K562 (cell line): ENCODE measurements around the gene CXCR5. TPM values are rescaled to one million over a fixed set of nuclear protein-coding genes. Genes with fewer than 3 reads are reported as not detected.

ENCODE experiments used
- ATAC-seq: fragments of 200-7000 bp; cut with Tn5 transposase; 3 replicates; pipeline ENCODE4 v1.9.1; 2020; ENCODE audit warnings: moderate library complexity
- BruUV-seq: library from RNA; stranded (reverse); fragments of 400-500 nt; replicated peaks from 2 replicates; lab custom pipeline; 2021; lab: Mats Ljungman, UMichigan
- CTCF ChIA-PET: fragments of 300-600 bp; formaldehyde crosslinking; extraction: SDS; loops from one replicate; lab custom pipeline; 2021; ENCODE audit warnings: low intra/inter-chr PET ratio; lab: Yijun Ruan, JAX
- POLR2A ChIA-PET: fragments of 300-600, 350-650 bp; sonication (Branson Sonifier 250); formaldehyde crosslinking; extraction: SDS; loops from one replicate; lab custom pipeline; 2021; ENCODE audit warnings: antibody characterized with exemption, inconsistent platforms; lab: Yijun Ruan, JAX
- DNase-seq, 4 experiments: peaks; one replicate each; pipeline versions ENCODE4 v3.0.0 to v3.0.0-alpha.2; 2011 to 2018; ENCODE audit warnings: low spot score in 3 of 4, mixed read lengths in 3 of 4; ENCODE audit errors: extremely low read depth in 1 of 4
- FAIRE-seq: peaks from 2 replicates; lab custom pipeline; 2011; peaks lifted over from hg19 to GRCh38; lab: Jason Lieb, UNC
- H2AFZ ChIP-seq: 2 replicates; pipeline ENCODE4 v1.6.0; 2011; ENCODE audit warnings: low read depth, low read length, control low read depth, inconsistent platforms
- H3K27ac ChIP-seq: fragments of 200-600 bp; 3 replicates; pipeline ENCODE4 v1.8.0; 2011; ENCODE audit warnings: low read depth, mild to moderate bottlenecking, control low read depth, inconsistent platforms, low read length, moderate library complexity, mixed read lengths; ENCODE audit errors: extremely low read depth
- H3K27me3 ChIP-seq, 2 experiments: fragments of 300-600 bp in 1 of 2; 2 replicates in 1 of 2; 3 replicates in 1 of 2; pipeline versions ENCODE4 v1.6.0 to v1.8.0; 2011; ENCODE audit warnings: inconsistent platforms in 2 of 2, low read length in 2 of 2, mild to moderate bottlenecking in 1 of 2, mixed read lengths in 1 of 2, moderate library complexity in 1 of 2; ENCODE audit not compliant: control insufficient read depth in 2 of 2, insufficient read depth in 2 of 2
- H3K36me3 ChIP-seq: fragments of 300-600 bp; 3 replicates; pipeline ENCODE4 v1.8.0; 2011; ENCODE audit warnings: mild to moderate bottlenecking, low read length, inconsistent platforms; ENCODE audit not compliant: control insufficient read depth, insufficient read depth
- H3K4me1 ChIP-seq, 2 experiments: fragments of 200-600 bp in 1 of 2; replicated peaks in 1 of 2; 2 replicates in 1 of 2; 3 replicates in 1 of 2; pipeline versions ENCODE4 v1.5.1 to v1.8.0; 2011; ENCODE audit warnings: inconsistent platforms in 2 of 2, low read length in 2 of 2, mild to moderate bottlenecking in 1 of 2, mixed read lengths in 1 of 2, moderate library complexity in 1 of 2; ENCODE audit not compliant: control insufficient read depth in 2 of 2, insufficient read depth in 2 of 2
- H3K4me2 ChIP-seq: 2 replicates; pipeline ENCODE4 v1.6.1; 2011; ENCODE audit warnings: low read length, control low read depth, inconsistent platforms, mixed read lengths; ENCODE audit not compliant: insufficient read depth
- H3K4me3 ChIP-seq: fragments of 200-600 bp; sonication (generic), shearing (Covaris generic); 2 replicates; pipeline ENCODE4 v1.5.1; 2016; ENCODE audit warnings: control low read depth, inconsistent platforms
- H3K79me2 ChIP-seq: fragments of 200-600 bp; 3 replicates; pipeline ENCODE4 v1.8.0; 2011; ENCODE audit warnings: low read length, inconsistent platforms; ENCODE audit not compliant: control insufficient read depth, insufficient read depth
- H3K9ac ChIP-seq, 2 experiments: 2 replicates each; pipeline versions ENCODE4 v1.6.0 to v1.6.1; 2011; ENCODE audit warnings: low read depth in 2 of 2, low read length in 2 of 2, control low read depth in 1 of 2, inconsistent platforms in 1 of 2, mild to moderate bottlenecking in 1 of 2, mixed read lengths in 1 of 2; ENCODE audit not compliant: insufficient read depth in 1 of 2
- H3K9me1 ChIP-seq: one replicate; pipeline ENCODE4 v1.6.0; 2011; ENCODE audit warnings: inconsistent platforms, mild to moderate bottlenecking, low read length, moderate library complexity; ENCODE audit not compliant: control insufficient read depth, insufficient read depth
- H3K9me3 ChIP-seq: replicated peaks from 2 replicates; pipeline ENCODE4 v1.5.1; 2011; ENCODE audit warnings: low read depth, low read length, inconsistent platforms; ENCODE audit not compliant: control insufficient read depth, insufficient read depth
- H4K20me1 ChIP-seq: replicated peaks from 2 replicates; pipeline ENCODE4 v1.6.1; 2011; ENCODE audit warnings: low read length, inconsistent platforms, mixed read lengths; ENCODE audit not compliant: control insufficient read depth, insufficient read depth
- CEBPG ChIP-seq, 3 experiments: fragments of 200-800 bp in 1 of 3; sonication (Bioruptor generic) in 1 of 3; sonication (generic) in 1 of 3; formaldehyde crosslinking in 1 of 3; IDR thresholded peaks in 2 of 3; conservative IDR thresholded peaks in 1 of 3; 2 replicates each; pipeline versions ENCODE4 v1.6.1 to v1.8.0; 2016 to 2022; ENCODE audit warnings: missing compliant biosample characterization in 2 of 3, missing genetic modification characterization in 2 of 3, mild to moderate bottlenecking in 1 of 3, missing genetic modification reagents in 1 of 3
- CGGBP1 ChIP-seq: fragments of 250-450 bp; sonication (Bioruptor Pico); IDR thresholded peaks from 2 replicates; pipeline ENCODE4 v1.9.0; 2021; ENCODE audit warnings: mild to moderate bottlenecking
- ESRRA ChIP-seq: fragments of 450-650 bp; IDR thresholded peaks from 2 replicates; pipeline ENCODE4 v1.6.1; 2014; ENCODE audit warnings: low read depth, mild to moderate bottlenecking, moderate library complexity, borderline replicate concordance
- GTF2E2 ChIP-seq: fragments of 200-800 bp; sonication (Bioruptor generic); IDR thresholded peaks from 2 replicates; pipeline ENCODE4 v1.6.1; 2016; ENCODE audit warnings: missing genetic modification characterization, missing compliant biosample characterization
- KDM1A ChIP-seq, 2 experiments: fragments of 450-650 bp; IDR thresholded peaks; 2 replicates each; pipeline ENCODE4 v1.6.1; 2016; ENCODE audit warnings: mild to moderate bottlenecking in 2 of 2
- RBFOX2 ChIP-seq: fragments of 200-400 bp; formaldehyde crosslinking; IDR thresholded peaks from 2 replicates; pipeline ENCODE4 v1.6.1; 2017; ENCODE audit warnings: low read depth, mild to moderate bottlenecking, low read length, moderate library complexity
- SMARCA5 ChIP-seq: fragments of 450-650 bp; IDR thresholded peaks from 2 replicates; pipeline ENCODE4 v1.6.1; 2016
- TOE1 ChIP-seq, 2 experiments: fragments of 450-650 bp in 1 of 2; sonication (generic) in 1 of 2; formaldehyde crosslinking in 1 of 2; IDR thresholded peaks; 2 replicates each; pipeline versions ENCODE4 v1.7.1 to v1.8.0; 2016 to 2022; ENCODE audit warnings: borderline replicate concordance in 2 of 2, mild to moderate bottlenecking in 2 of 2, antibody characterized with exemption in 1 of 2, inconsistent platforms in 1 of 2, low read depth in 1 of 2, missing genetic modification reagents in 1 of 2, moderate library complexity in 1 of 2
- whole genome bisulfite sequencing: fragments of 100-300 bp; shearing (Covaris generic); methylation state at CpG from one replicate; pipeline ENCODE4 v1.1.6; 2016; ENCODE audit warnings: low coverage, mixed read lengths; ENCODE audit not compliant: insufficient coverage; ENCODE audit errors: missing lambda C conversion rate; 5-methylcytosine and 5-hydroxymethylcytosine counted together
- in situ Hi-C: fragments of 300-500 bp; cut with MboI; formaldehyde crosslinking; loops from 4 replicates; pipeline ENCODE4 v1.15.0; 2018; ENCODE audit warnings: inconsistent platforms, mixed read lengths
- intact Hi-C: fragments of 100-400 bp; cut with micrococcal nuclease; formaldehyde crosslinking; loops from 2 replicates; pipeline ENCODE4 v1.14.2; 2022
- polyA plus RNA-seq, 8 experiments: library from polyadenylated mRNA; depleted of rRNA in 4 of 8; stranded (reverse) in 5 of 8; unstranded in 3 of 8; fragments of >200 nt; fragmentation: Nextera tagmentation in 2 of 8; fragmentation: Illumina TruSeq in 1 of 8; extraction: Ambion mirVana in 2 of 8; extraction: Trizol in 1 of 8; gene quantifications; 2 replicates each; pipeline versions ENCODE4 v1.2.1 to v1.2.3, GENCODE V29; 2011 to 2014; ENCODE audit warnings: inconsistent platforms in 1 of 8, missing spikeins in 1 of 8
- total RNA-seq, 7 experiments: library from RNA; depleted of rRNA in 6 of 7; stranded (reverse); fragments of >200 nt in 6 of 7; fragmentation: Illumina TruSeq in 2 of 7; extraction: Trizol in 2 of 7; gene quantifications; 2 replicates each; pipeline versions ENCODE4 v1.2.1 to v1.2.3, GENCODE V29; 2011 to 2021; ENCODE audit warnings: low replicate concordance in 1 of 7

The CXCR5 gene
- total and polyA plus RNA-seq, 9 of the 15 experiments (the other 6 are each of a cell fraction or from before 2014, with no cell fraction given) = 0.03 to 0.06 TPM; not detected in 7

- TF ChIP-seq CGGBP1 (CRISPR knock-in tag) (no peak), ESRRA (no peak), RBFOX2 (no peak)
Measured at GRCh38 chr11:118883368-118884071, at the start of gene CXCR5 (continued).

GRCh38 chr11:118834427-118835028 lies 49.2 kb upstream of the CXCR5 start:
- Histone ChIP-seq H3K4me3 (no peak overlapping the region), H3K79me2 (no peaks in the 10 kb centered on the region), H3K9me1 (no peaks in the 10 kb centered on the region), H3K4me1 (no peaks in the 10 kb centered on the region; a peak in 1 of 5 replicates), H3K36me3 (no peaks in the 10 kb centered on the region), H3K9ac (no peak overlapping the region), H2AFZ (peak overlapping the region; percentile 65), H4K20me1 (no peaks in the 10 kb centered on the region), H3K9me3 (no peaks in the 10 kb centered on the region)
- 12% methylated on average over 6 of the region's 6 CpGs for WGBS
- no peak for DNase-seq
- no peak for FAIRE-seq
- no TSS peak for BruUV-seq
- in situ Hi-C loops = no loop called here
- POLR2A ChIA-PET = interaction anchor here (0.7 to 1.8 kb wide), 6 partner anchors 10 to 260 kb away, joined by 3 to 5 read pairs (median 3); partner anchors contain the start of gene DDX6
- peak; percentile 52; the same call in 2 of the 3 replicates for ATAC-seq
- CTCF ChIA-PET = interaction anchor here (0.5 kb wide), 1 partner anchor 8 kb away, joined by 3 read pairs; no protein-coding TSS in a partner anchor
- TF ChIP-seq CEBPG (CRISPR knock-in tag; IDR thresholded peaks at IDR 0.05) = no peak
- TF ChIP-seq CEBPG (tag; conservative IDR thresholded peaks at IDR 0.05 in 1 of 2, IDR thresholded peaks at IDR 0.05 in 1 of 2) = peak in 1 of 2 experiments; percentile 37; a peak in 1 of 4 replicates
- TF ChIP-seq GTF2E2 (tag) = no peak
- TF ChIP-seq KDM1A (IDR thresholded peaks at IDR 0.05) = no peak
- TF ChIP-seq TOE1 (IDR thresholded peaks at IDR 0.05; ENCODE audit: borderline replicate concordance) = no peak
- TF ChIP-seq TOE1 (CRISPR knock-in tag; IDR thresholded peaks at IDR 0.05; ENCODE audit: borderline replicate concordance, low read depth) = no peak
- TF ChIP-seq SMARCA5 = no peak
- TF ChIP-seq, all 486 proteins: peak for 1
- intact Hi-C loops = no loop called here
- Histone ChIP-seq H3K27me3 (no peaks in the 10 kb centered on the region), H3K27ac (no peak overlapping the region), H3K4me2 (no peak overlapping the region)
